ENCODE results near the gene ALCAM. TPM values are rescaled to one million over a fixed set of nuclear protein-coding genes. Genes with fewer than 3 reads are reported as not detected.

Gene ALCAM
- total and polyA plus RNA-seq, 2 of the 8 experiments (the other 6 are each of a cell fraction or from before 2014, with no cell fraction given) = 10.8 to 33.0 TPM

DNA sequence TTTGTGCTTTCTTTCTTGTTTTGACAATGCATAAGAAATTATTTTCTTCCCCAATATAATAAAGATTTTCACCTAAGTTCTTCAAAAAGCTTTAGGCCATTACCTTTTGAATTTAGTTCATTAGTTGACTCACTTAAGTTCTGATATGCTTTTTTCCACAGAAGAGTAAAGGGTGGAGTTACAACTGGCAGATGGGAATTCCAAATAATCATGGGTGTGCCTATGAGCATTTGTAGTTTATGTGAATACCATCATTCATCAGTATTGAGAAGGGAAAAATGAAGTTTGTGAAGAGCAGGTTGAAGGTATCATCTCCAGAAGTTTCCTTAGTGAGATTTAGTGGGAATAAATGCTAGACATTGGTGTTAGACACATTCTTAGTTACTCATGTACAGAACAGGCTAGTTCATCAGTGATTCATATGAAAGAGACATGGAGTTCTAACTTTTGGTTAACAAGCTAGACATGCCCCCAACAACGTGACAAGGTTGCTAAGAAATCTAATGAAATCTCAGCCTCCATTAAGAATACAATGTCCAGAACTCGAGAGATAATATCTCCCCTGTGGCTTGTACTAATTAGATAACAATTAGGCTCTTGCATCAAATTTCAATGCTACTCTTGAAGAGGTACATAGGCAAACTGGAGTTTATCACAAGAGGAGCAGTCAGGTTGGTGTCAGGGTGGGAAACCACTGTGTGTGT lies 16.9 kb upstream of the ALCAM start (continued):
- TF ChIP-seq, protein P1, sequence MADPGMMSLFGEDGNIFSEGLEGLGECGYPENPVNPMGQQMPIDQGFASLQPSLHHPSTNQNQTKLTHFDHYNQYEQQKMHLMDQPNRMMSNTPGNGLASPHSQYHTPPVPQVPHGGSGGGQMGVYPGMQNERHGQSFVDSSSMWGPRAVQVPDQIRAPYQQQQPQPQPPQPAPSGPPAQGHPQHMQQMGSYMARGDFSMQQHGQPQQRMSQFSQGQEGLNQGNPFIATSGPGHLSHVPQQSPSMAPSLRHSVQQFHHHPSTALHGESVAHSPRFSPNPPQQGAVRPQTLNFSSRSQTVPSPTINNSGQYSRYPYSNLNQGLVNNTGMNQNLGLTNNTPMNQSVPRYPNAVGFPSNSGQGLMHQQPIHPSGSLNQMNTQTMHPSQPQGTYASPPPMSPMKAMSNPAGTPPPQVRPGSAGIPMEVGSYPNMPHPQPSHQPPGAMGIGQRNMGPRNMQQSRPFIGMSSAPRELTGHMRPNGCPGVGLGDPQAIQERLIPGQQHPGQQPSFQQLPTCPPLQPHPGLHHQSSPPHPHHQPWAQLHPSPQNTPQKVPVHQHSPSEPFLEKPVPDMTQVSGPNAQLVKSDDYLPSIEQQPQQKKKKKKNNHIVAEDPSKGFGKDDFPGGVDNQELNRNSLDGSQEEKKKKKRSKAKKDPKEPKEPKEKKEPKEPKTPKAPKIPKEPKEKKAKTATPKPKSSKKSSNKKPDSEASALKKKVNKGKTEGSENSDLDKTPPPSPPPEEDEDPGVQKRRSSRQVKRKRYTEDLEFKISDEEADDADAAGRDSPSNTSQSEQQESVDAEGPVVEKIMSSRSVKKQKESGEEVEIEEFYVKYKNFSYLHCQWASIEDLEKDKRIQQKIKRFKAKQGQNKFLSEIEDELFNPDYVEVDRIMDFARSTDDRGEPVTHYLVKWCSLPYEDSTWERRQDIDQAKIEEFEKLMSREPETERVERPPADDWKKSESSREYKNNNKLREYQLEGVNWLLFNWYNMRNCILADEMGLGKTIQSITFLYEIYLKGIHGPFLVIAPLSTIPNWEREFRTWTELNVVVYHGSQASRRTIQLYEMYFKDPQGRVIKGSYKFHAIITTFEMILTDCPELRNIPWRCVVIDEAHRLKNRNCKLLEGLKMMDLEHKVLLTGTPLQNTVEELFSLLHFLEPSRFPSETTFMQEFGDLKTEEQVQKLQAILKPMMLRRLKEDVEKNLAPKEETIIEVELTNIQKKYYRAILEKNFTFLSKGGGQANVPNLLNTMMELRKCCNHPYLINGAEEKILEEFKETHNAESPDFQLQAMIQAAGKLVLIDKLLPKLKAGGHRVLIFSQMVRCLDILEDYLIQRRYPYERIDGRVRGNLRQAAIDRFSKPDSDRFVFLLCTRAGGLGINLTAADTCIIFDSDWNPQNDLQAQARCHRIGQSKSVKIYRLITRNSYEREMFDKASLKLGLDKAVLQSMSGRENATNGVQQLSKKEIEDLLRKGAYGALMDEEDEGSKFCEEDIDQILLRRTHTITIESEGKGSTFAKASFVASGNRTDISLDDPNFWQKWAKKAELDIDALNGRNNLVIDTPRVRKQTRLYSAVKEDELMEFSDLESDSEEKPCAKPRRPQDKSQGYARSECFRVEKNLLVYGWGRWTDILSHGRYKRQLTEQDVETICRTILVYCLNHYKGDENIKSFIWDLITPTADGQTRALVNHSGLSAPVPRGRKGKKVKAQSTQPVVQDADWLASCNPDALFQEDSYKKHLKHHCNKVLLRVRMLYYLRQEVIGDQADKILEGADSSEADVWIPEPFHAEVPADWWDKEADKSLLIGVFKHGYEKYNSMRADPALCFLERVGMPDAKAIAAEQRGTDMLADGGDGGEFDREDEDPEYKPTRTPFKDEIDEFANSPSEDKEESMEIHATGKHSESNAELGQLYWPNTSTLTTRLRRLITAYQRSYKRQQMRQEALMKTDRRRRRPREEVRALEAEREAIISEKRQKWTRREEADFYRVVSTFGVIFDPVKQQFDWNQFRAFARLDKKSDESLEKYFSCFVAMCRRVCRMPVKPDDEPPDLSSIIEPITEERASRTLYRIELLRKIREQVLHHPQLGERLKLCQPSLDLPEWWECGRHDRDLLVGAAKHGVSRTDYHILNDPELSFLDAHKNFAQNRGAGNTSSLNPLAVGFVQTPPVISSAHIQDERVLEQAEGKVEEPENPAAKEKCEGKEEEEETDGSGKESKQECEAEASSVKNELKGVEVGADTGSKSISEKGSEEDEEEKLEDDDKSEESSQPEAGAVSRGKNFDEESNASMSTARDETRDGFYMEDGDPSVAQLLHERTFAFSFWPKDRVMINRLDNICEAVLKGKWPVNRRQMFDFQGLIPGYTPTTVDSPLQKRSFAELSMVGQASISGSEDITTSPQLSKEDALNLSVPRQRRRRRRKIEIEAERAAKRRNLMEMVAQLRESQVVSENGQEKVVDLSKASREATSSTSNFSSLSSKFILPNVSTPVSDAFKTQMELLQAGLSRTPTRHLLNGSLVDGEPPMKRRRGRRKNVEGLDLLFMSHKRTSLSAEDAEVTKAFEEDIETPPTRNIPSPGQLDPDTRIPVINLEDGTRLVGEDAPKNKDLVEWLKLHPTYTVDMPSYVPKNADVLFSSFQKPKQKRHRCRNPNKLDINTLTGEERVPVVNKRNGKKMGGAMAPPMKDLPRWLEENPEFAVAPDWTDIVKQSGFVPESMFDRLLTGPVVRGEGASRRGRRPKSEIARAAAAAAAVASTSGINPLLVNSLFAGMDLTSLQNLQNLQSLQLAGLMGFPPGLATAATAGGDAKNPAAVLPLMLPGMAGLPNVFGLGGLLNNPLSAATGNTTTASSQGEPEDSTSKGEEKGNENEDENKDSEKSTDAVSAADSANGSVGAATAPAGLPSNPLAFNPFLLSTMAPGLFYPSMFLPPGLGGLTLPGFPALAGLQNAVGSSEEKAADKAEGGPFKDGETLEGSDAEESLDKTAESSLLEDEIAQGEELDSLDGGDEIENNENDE (IDR thresholded peaks at IDR 0.05; ENCODE audit: insufficient replicate concordance, low read length) = no peak
- TF ChIP-seq CBX5 (IDR thresholded peaks at IDR 0.05; ENCODE audit: low read depth, low read length) (no peak), CHD1 (IDR thresholded peaks at IDR 0.05; ENCODE audit: low read depth, low read length) (no peak), JUND (IDR thresholded peaks at IDR 0.05; ENCODE audit: low read length) (no peak), SIX5 (IDR thresholded peaks at IDR 0.05; ENCODE audit: low read depth, low read length) (no peak)
- TF ChIP-seq, protein P2, sequence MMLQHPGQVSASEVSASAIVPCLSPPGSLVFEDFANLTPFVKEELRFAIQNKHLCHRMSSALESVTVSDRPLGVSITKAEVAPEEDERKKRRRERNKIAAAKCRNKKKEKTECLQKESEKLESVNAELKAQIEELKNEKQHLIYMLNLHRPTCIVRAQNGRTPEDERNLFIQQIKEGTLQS (IDR thresholded peaks at IDR 0.05; ENCODE audit: insufficient read depth, low read depth, low read length) = no peak

Data from H1 (cell line).